NCI-H187 treated with DMSO at 0.1 percent for 48 hours (cell line): ENCODE data around the gene ERCC4.
A peak's percentile ranks its signal among the peaks of the same experiment; 100 is the strongest.

Experiments
- DNase-seq: peaks from one replicate; lab custom pipeline; 2025; lab: John Stamatoyannopoulos, UW

ERCC4 gene

GRCh38 chr16:13994239-13995106 lies 74.5 kb downstream of the ERCC4 start:
- no peak for DNase-seq

- DNase-seq, result no peak
Measured at GRCh38 chr16:13995194-13995593, 75.2 kb downstream of the ERCC4 start.

GRCh38 chr16:13996778-13997288 lies 76.9 kb downstream of the ERCC4 start:
- no peak for DNase-seq

GRCh38 chr16:13997526-13997925 lies 77.6 kb downstream of the ERCC4 start:
- no peak for DNase-seq

- peak; percentile 15 for DNase-seq
Measured at GRCh38 chr16:13997933-13998332, 78.0 kb downstream of the ERCC4 start.

GRCh38 chr16:13999071-13999894 lies 79.3 kb downstream of the ERCC4 start:
- DNase-seq, result no peak

GRCh38 chr16:13999895-14000425 lies 80.0 kb downstream of the ERCC4 start:
- DNase-seq, result no peak

GRCh38 chr16:14001521-14001920 lies 81.6 kb downstream of the ERCC4 start:
- DNase-seq, result no peak
